Bronchial epithelial cell (primary cell): ENCODE results near the gene TRABD. TPM values are rescaled to one million over a fixed set of nuclear protein-coding genes. Genes with fewer than 3 reads are reported as not detected.

Experiments used
- DNase-seq: peaks from one replicate; pipeline ENCODE4 v3.0.0-alpha.2; 2010; ENCODE audit warnings: low read depth
- FAIRE-seq: peaks from 2 replicates; lab custom pipeline; 2011; peaks lifted over from hg19 to GRCh38; lab: Jason Lieb, UNC
- H3K27me3 ChIP-seq: 2 replicates; pipeline ENCODE4 v1.5.1; 2011; ENCODE audit warnings: low read length; ENCODE audit not compliant: control insufficient read depth, insufficient read depth
- H3K36me3 ChIP-seq: 2 replicates; pipeline ENCODE4 v1.5.1; 2011; ENCODE audit warnings: low read length; ENCODE audit not compliant: control insufficient read depth, insufficient read depth
- H3K4me3 ChIP-seq: 2 replicates; pipeline ENCODE4 v1.5.1; 2011; ENCODE audit warnings: mild to moderate bottlenecking, low read depth, low read length, control low read depth
- CTCF ChIP-seq: IDR thresholded peaks from 2 replicates; pipeline ENCODE4 v1.5.1; 2011; ENCODE audit warnings: mild to moderate bottlenecking, moderate library complexity, low read length, control low read depth, inconsistent platforms; ENCODE audit not compliant: insufficient read depth, severe bottlenecking
- total RNA-seq: library from RNA; depleted of rRNA; stranded (reverse); fragments of >200 nt; gene quantifications from 2 replicates; pipeline ENCODE4 v1.2.1, GENCODE V29; 2014

Gene TRABD
- total RNA-seq, 1 donor from 2014 or later = 43.7 TPM

- Histone ChIP-seq H3K4me3 (no peak overlapping the region), H3K27me3 (peaks cover 4% of the 10 kb centered on the region), H3K36me3 (no peaks in the 10 kb centered on the region)
- no peak for TF ChIP-seq CTCF
- no peak for DNase-seq
- FAIRE-seq = no peak
Measured at GRCh38 chr22:50140615-50141014, 45.1 kb upstream of the TRABD start.

GRCh38 chr22:50141462-50141861 is 44.3 kb upstream of the TRABD start:
- no peak for TF ChIP-seq CTCF
- DNase-seq (no peak), FAIRE-seq (no peak)
- Histone ChIP-seq H3K27me3 (peaks cover 4% of the 10 kb centered on the region), H3K36me3 (no peaks in the 10 kb centered on the region), H3K4me3 (no peak overlapping the region)

- H3K36me3 ChIP-seq = no peaks in the 10 kb centered on the region
- peaks cover 4% of the 10 kb centered on the region for H3K27me3 ChIP-seq
- no peak overlapping the region for H3K4me3 ChIP-seq
- peak; percentile 16 for TF ChIP-seq CTCF
- FAIRE-seq (no peak), DNase-seq (no peak)
Measured at GRCh38 chr22:50141891-50142363, 43.8 kb upstream of the TRABD start.

- no peaks in the 10 kb centered on the region for H3K36me3 ChIP-seq
- H3K4me3 ChIP-seq = no peak overlapping the region
- FAIRE-seq (no peak), DNase-seq (no peak)
- TF ChIP-seq CTCF = no peak
- peaks cover 4% of the 10 kb centered on the region for H3K27me3 ChIP-seq
Measured at GRCh38 chr22:50143096-50143495, 42.6 kb upstream of the TRABD start.

- Histone ChIP-seq H3K4me3 (no peak overlapping the region), H3K36me3 (no peaks in the 10 kb centered on the region), H3K27me3 (peaks cover 4% of the 10 kb centered on the region)
- DNase-seq (no peak), FAIRE-seq (no peak)
- TF ChIP-seq CTCF = no peak
Measured at GRCh38 chr22:50144005-50144614, 41.6 kb upstream of the TRABD start.
